NCI-H748 (cell line): ENCODE data around the gene TRAPPC14.

Source experiments
- DNase-seq: peaks from one replicate; lab custom pipeline; 2025; ENCODE audit not compliant: unreplicated experiment; lab: John Stamatoyannopoulos, UW

TRAPPC14 gene

GRCh38 chr7:100174582-100174981 lies 16.1 kb upstream of the TRAPPC14 start:
- no peak for DNase-seq

- DNase-seq = no peak
Measured at GRCh38 chr7:100173806-100174495, 15.4 kb upstream of the TRAPPC14 start.

GRCh38 chr7:100171840-100172239 lies 13.3 kb upstream of the TRAPPC14 start:
- no peak for DNase-seq

- DNase-seq = peak; percentile 73
Measured at GRCh38 chr7:100171087-100171681, 12.7 kb upstream of the TRAPPC14 start.

DNA sequence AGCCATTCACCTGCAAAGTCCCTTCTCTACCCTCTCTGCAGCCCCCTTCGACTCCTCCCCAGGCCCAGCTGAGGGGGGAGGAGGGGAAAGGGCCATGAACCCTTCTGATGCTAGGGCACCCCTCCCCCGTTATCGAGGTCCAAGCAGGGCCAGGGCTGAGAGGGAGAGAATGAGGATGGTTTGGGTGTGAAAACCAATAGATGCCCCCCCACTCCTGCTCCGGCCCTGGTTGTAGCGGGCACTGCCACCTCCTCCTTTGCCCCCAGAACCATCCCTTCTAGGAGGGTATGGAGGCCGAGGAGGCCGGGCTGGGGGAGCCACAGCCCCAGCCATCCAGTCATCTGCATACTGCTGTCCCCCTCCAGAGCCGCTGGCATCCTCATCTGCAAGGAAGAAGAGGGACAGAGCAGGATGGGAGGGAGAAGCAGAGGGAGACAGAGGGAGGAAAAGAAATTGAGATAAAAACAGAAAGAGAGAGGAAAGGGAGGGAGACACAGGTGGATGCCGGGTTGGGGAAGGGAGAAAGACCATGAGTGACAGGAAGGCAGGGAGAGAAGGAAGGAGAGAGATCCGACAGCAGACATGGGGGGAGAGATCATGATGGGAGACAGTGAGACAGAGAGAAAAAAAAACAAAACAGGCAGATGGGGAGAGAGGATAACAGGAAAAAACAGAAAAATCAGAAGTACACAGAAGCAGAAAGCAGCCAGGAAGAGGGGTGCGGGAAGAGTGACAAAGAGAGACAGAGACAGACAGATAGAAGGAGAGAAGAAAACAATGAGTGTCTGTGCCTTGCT lies 11.8 kb upstream of the TRAPPC14 start:
- DNase-seq = no peak

DNA sequence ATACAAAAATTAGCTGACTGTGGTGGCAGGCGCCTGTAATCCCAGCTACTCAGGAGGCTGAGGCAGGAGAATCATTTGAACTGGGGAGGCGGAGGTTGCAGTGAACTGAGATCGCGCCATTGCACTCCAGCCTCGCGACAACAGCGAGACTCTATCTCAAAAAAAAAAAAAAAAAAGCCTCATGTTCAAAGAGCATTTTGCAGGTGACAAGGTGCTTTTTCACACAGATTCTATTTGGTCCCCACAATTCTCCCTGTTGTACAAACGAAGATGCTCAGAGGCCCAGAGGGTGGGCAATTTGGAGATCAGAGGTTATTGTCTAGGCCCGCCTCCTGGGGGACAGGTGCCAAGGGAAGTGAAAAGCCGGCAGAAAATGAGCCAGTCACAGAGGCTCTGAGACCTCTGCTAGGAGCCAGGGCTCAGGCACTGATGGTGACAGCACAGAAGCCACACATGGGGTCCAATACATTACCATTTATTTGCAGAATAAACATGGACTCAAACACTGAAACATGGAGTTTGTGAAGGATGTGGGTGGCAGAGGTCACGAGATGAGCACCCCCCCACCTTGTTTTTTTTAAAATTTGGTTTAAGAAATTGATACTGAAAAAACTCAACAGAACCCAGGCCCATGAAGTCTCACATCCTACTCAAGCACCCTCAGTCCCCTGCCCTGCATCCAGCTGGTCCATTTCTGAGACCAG lies 10.8 kb upstream of the TRAPPC14 start:
- no peak for DNase-seq

- peak; percentile 19 for DNase-seq
Measured at GRCh38 chr7:100167912-100168323, 9.4 kb upstream of the TRAPPC14 start.

- DNase-seq = no peak
Measured at GRCh38 chr7:100166970-100167911, 8.7 kb upstream of the TRAPPC14 start.

DNA sequence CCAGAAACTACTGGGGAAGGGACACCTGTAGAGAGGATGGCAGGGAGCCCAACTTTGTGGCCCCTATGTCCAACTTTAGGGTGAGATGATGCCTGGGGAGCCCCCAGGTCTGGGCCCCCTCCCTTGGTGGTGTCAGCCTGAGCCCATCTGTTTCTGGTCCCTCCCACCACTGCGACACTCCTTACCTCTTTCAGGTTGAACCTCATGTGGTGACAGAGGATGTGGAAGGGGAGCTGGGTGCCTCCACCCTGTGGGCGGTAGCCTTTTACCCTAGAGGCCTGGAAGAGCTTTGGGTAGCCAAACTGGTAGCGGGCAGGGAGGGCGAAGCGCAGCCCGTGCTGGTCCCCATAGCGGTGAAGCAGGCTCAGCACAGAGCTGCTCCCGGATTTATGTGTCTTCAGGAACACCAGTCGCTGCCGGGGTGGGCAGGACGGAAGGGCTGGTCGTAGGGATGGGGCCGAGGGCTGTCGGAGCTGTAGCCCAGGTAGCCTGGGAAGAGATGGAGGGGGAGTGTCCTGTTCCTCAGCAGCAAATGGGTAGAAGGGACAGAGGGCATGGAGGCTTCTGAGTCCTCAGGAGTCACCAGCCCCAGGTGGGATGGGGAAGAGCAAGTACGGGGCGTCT lies 7.9 kb upstream of the TRAPPC14 start:
- no peak for DNase-seq

GRCh38 chr7:100163871-100164270 lies 5.3 kb upstream of the TRAPPC14 start:
- no peak for DNase-seq

GRCh38 chr7:100163006-100163531 lies 4.5 kb upstream of the TRAPPC14 start:
- no peak for DNase-seq

DNA sequence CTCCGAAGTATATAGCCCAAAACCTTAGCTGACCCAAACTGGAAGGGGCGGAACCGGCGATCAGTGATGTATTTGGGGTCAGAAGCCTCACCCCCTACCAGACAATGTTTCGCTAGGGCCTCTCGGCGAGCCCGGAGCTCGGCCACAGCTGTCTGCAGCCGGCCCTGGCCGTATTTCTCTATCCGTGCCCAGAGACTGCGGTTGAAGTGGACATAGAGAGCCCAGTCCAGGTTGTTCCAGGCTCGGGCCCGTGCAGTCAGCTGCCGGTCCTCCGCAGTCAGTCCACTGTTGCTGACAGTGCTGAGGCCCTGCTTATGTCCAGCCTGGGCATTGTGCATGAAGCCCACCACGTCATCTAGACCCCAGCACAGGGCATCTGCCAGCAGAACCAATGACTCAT lies 1.5 kb upstream of the TRAPPC14 start:
- DNase-seq = no peak

DNA sequence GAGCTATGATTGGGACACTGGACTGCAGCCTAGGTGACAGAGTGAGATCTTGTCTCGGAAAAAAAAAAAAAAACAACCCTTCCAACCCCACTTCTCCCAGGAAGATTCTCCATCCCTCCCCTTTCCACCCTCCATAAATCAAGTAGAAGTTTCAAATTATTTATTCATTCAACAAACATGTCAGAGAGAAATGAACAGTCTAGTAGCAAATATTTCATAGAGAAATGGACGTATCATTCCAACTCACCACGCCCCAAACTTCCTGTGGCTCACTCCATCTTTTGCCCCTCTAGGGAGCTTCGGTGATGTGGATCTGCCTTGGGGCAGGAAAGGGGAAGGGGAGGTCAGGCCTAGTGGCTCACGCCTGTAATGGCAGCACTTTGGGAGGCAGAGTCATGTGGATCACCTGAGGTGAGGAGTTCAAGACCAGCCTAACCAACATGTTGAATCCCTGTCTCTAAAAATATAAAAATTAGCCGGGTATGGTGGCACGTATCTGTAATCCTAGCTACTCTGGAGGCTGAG lies 638 bp upstream of the TRAPPC14 start:
- no peak for DNase-seq

DNA sequence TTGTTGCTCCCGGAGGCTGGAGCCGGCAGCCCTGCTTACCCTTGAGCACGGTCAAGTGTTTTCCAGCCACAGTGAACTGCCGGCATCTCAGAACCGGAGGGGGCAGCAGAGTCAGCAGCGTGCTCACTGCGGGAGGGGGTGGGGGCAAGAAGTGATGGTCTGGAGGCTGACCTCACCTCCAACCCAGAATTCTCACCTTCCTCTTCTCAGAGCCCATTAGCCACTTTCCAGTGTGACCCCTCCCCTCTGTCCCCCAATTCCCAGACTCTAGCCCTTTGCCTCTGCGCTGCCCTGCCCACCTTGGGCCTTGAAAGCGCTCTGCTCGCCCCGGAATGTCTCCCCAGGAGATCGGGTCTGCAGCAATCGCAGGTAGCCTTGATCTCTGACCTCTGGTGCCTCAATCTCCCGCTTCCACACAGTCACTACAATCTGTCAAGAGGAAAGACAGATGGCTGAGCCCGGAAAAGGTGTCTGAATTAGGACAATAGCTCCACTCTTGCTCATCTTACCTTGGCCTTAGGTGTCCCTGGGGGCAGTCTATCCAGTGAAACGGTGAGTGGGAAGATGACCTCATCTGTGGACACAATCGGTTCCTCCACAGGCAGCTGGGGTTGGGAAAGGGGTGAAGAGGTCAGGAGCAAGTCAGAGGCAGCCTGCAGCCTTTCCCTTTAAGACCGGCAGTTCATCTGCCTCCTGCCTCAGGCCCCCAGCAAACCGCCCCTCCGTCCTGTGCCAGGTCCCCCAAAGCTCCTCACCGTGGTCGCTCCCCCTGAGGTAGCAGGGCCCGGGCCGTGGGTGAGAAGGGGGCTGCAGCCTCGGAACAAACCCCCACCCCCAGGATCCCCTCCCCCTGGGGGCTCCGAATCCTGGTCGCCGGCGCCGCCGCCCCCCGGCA lies 942 bp downstream of the TRAPPC14 start:
- DNase-seq = peak; percentile 22

- no peak for DNase-seq
Measured at GRCh38 chr7:100157069-100157333, 1.5 kb downstream of the TRAPPC14 start.

- no peak for DNase-seq
Measured at GRCh38 chr7:100156331-100157068, 2.0 kb downstream of the TRAPPC14 start.

DNA sequence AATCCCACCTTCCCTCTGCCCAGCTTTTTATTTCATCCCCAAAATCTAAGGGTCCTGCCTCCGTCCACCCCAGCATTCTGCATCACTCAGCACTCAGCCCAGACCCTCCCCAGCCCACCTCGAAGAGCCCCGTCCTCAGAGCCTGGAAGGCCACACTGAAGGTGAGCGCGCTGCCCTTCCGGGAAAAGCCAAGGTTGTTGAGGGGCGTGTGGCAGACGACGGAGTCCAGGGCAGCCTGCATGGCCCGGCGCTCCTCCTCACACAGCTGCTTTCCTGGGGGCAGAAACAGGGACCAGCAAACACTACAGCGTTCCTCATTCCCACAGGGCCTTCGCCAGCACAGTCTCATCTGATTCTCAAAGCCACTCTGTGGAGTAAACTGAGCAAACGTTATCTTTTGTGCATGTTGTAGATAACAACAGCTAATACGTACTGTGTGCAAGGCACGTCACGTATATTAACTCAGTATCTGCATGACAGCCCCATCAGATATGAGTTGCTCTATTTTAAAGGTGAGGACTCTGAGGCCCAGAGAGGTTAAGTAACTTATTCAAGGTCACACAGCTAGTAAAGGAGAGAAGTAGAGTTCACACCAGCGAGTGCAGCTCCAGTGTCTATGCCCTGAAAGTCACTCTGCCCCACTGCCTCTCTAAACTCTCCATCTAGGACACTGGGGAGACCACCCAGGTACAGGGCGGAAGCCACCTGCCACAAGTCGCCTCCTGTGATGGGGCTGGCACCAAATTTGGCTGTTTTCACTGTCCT lies 2.8 kb downstream of the TRAPPC14 start:
- no peak for DNase-seq
